GM18502 (cell line): Measurements from ENCODE around the gene SLC39A7.
"Not testable (repeated sequence)": the region's sequence is repeated elsewhere in the genome, so short reads cannot be mapped to it uniquely, and the experiment has no call there.

Source experiments
- ATAC-seq: cut with Tn5 transposase; IDR thresholded peaks from one replicate; pipeline ENCODE4 v1.9.1; 2021; ENCODE audit warnings: mild to moderate bottlenecking; ENCODE audit not compliant: unreplicated experiment, poor library complexity

Gene SLC39A7

GRCh38 chr6:33217246-33217645 lies 16.6 kb downstream of the SLC39A7 start:
- ATAC-seq, result no peak

DNA sequence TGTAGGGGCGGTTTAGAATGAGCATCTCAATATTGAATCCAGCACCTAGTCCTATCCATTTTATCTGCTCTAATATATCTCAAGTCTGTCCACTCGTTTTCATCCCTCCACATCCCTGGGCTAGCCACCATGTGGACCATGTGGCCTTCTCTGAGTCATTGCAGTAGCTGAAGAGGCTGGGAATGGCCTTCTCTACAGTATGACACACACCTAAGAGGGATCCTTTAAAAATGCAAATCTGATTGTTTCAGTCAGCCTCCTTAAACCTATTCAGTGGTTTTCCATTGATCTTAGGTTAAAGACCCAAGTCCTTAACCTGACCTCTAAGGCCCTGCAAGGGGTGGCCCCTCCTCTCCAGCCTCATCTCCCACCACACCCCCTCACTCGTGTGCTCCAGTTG lies 17.0 kb downstream of the SLC39A7 start:
- no peak for ATAC-seq

DNA sequence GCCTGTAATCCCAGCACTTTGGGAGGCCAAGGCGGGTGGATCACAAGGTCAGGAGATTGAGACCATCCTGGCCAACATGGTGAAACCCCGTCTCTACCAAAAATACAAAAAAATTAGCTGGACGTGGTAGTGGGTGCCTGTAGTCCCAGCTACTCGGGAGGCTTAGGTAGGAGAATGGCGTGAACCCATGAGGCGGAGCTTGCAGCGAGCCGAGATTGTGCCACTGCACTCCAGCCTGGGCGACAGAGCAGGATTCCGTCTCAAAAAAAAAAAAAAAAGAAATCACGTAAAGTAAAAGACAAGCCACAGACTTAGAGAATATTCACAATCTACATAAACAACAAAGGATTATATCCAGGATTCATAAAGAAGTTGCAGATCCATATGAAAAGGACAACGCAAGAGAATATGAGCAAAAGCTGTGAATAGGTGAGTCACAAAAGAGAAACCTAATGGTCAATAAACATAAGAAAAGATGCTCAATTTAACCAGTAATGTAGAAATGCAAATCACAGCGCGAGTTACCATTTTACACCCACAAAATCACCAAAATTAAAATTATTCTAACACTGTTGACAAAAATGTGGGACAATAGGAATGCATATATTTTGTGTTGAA lies 25.9 kb downstream of the SLC39A7 start:
- not testable (repeated sequence) for ATAC-seq

DNA sequence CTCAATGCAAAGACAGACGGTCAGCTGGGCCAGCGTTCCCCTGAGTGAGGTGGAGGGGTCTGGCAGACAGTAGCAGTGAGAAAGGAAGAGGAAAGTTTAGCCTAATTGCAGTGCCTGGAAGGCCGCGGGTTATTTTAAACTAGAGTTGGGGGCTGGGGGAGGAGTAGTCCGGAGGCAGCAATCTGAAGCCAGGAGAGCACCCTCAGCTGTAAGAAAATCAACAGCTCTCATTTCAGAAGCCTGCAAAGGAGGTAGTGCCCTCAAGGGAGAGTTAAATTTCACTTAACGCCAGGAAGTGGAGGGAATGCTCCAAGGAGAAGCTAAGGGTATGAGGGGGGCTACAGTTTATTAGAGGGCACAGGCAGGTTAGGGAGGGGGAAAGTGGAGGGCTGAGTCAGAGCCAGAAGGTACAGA lies 34.6 kb downstream of the SLC39A7 start:
- ATAC-seq, result no peak

GRCh38 chr6:33236328-33236727 lies 35.7 kb downstream of the SLC39A7 start:
- ATAC-seq, result no peak

GRCh38 chr6:33236852-33237251 lies 36.2 kb downstream of the SLC39A7 start:
- no peak for ATAC-seq

DNA sequence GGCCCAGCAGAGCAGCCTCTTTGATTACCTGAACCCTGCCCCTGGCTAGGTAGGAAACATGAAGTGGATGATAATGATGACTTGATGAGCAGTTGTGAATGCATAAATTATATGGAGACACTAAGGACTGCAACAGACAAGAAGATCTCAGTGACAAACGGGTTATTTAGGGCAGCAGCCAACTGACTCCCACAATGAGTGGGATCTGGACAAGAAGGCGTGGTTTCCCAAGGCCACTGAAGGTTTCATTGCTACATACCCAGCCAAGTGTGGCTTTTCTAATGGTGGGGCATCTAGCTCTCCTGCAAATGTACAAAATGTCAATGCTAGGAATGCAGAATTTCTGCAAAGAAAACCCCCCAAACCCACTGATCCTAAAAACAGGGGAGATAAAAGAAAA lies 37.1 kb downstream of the SLC39A7 start:
- ATAC-seq, result no peak

DNA sequence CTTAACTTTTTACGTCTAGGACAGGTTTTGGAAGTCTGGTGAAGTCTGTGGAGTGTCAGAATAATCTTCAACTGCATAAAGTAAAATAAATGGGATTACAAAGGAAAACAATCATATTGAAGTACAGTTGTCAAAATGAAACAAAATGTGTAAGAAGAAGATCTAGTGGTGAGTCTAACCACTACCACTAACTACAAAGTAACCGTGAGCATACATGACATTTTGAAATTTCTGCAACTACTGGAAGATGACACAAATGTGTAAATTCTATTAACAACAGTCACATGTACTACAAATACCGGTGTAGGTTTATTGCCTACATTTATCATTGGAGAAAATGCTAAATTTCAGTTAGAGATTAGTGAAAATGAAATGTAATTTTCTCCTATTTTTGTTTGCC lies 41.3 kb downstream of the SLC39A7 start:
- ATAC-seq, result no peak

- no peak for ATAC-seq
Observed at GRCh38 chr6:33243476-33243875, 42.8 kb downstream of the SLC39A7 start.

- peak; percentile 38 for ATAC-seq
Observed at GRCh38 chr6:33247977-33248642, 47.4 kb downstream of the SLC39A7 start.

DNA sequence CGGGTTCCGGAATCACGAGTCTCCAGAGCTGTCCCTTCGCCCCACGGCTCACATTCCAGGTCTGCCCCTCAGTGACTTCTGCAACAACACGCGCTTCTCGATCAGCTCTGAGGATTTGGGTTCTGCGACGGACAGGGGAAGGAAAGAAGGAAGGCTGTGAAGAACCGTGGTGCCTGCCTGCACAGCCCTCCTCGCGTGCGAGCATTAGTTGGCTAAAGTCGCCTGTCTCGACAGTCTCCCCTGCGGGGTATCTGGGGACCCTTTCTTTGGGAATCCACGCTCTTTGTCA lies 47.9 kb downstream of the SLC39A7 start:
- ATAC-seq, result peak; percentile 13

GRCh38 chr6:33248932-33249731 lies 48.5 kb downstream of the SLC39A7 start:
- peak; percentile 90 for ATAC-seq

DNA sequence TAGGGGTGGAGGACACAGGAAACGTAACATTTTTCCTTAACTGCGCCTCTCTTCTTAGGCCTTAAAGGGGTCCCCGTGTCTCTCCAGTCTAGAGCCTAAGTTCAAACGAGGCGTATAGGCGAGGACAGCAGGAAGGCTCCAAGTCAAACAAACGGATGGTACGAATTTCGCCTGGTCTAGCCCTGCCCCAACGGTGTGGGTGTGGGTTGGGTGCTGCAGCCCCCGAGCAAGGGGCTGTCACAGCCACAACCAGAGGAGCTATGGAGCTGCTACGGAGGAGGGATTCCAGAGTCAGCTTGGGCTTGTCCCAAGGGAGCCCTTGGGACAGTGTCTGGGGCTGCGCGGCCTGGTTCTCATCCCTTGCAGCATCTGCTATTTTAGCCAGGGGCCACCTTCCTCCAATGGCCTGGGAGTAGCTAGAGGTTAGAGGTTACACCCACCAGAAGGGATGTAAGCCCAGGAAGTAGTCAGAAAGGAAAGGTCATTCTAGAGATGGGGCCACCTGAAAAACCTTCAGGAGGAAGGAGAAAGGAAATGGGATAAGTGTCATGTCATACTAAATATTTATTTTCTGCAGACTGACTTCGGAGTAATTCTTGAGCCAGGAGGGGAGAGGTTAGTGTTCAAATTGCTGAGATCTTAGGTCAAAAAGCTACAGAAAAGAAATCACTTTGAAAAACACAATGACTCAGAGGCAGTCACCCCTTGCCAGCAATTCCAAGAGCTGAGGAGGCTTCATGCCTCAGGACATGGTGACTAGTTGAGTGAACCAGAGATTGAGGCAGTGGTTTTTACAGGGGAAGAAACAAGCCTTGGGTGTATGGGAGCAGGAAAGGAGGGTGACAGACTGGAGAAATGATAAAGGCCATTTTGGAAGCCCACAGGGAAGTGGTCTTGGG lies 49.3 kb downstream of the SLC39A7 start:
- peak; percentile 6 for ATAC-seq

DNA sequence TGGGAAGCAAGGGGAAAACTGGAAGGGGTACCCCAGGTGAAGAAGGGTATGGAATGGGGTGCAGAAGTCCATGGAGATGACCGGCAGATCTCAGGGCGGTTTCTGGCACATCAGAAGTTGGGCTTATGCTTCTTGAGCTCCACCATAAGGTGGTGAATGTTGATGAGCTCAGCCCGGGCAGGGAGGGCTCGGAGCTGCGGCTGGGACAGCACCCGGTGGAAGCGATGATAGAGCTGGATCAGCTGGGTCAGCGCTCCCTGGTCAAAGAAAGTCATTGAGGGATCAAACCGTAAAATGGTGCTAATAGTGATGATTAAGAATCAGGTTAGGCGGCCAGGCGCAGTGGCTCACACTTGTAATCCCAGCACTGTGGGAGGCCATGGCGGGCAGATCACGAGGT lies 50.1 kb downstream of the SLC39A7 start:
- ATAC-seq, result no peak

GRCh38 chr6:33251395-33252012 lies 50.8 kb downstream of the SLC39A7 start:
- ATAC-seq, result no peak

DNA sequence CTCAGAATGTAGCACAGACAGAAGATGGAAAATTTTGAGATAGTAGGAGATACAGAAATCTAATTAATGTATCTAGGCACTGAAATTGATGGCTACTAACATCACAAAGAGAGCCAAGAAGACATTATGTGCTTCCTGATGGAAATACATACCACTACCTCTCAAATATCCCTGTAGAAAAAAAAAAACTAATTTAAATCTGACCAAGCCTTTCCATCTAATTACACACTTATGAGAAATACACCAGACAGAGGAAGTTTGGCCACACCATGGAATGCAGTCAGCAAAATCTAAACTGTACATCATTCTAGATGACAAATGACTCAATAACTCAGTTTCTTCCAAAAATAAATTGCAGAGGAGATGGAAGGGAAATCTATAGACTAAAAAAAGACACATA lies 52.1 kb downstream of the SLC39A7 start:
- no peak for ATAC-seq
